ENCODE data around the gene NUTM1.

DNA sequence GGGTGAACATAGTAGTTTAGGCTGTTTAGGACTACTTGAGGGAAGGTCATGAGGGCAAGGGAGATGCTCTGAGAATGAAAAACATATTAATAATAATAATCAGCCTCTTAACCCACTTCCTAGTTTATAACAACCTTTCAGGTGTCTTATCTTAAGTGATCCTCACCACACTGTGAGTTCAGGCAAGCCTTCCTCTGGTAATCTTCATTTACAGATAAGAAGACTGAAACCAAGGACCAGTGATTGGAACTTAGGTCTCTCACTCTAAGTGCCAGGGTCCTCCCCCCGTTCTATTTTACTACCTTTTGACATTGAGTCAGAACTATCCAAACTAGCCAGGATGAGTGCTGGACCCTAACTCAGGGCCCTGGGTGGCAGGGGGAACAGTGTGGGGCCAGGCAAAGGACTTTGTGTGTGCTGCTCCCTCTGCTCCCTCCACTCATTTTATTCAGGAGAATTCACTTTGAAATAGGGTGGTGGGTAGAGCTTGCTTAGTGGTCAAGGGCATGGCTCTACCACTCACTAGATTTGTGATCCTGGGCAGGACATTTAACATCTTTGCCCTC is 5.7 kb downstream of the NUTM1 start:
- TF ChIP-seq CTCF (IDR thresholded peaks at IDR 0.05) (no peak), E2F5 (CRISPR knock-in tag; IDR thresholded peaks at IDR 0.05) (no peak), ZNF317 (CRISPR knock-in tag; IDR thresholded peaks at IDR 0.05; ENCODE audit: borderline replicate concordance, low read depth) (no peak), ZNF263 (CRISPR knock-in tag; IDR thresholded peaks at IDR 0.05; ENCODE audit: low read depth) (no peak), NR2C2 (CRISPR knock-in tag; IDR thresholded peaks at IDR 0.05) (no peak), IRF2 (CRISPR knock-in tag; IDR thresholded peaks at IDR 0.05; ENCODE audit: borderline replicate concordance, low read depth) (no peak), SMAD3 (CRISPR knock-in tag; IDR thresholded peaks at IDR 0.05; ENCODE audit: borderline replicate concordance) (no peak), SP1 (CRISPR knock-in tag; conservative IDR thresholded peaks at IDR 0.05) (no peak)
- TF ChIP-seq, protein P1, sequence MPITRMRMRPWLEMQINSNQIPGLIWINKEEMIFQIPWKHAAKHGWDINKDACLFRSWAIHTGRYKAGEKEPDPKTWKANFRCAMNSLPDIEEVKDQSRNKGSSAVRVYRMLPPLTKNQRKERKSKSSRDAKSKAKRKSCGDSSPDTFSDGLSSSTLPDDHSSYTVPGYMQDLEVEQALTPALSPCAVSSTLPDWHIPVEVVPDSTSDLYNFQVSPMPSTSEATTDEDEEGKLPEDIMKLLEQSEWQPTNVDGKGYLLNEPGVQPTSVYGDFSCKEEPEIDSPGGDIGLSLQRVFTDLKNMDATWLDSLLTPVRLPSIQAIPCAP (CRISPR knock-in tag; IDR thresholded peaks at IDR 0.05) = no peak
- TF ChIP-seq, protein P2, sequence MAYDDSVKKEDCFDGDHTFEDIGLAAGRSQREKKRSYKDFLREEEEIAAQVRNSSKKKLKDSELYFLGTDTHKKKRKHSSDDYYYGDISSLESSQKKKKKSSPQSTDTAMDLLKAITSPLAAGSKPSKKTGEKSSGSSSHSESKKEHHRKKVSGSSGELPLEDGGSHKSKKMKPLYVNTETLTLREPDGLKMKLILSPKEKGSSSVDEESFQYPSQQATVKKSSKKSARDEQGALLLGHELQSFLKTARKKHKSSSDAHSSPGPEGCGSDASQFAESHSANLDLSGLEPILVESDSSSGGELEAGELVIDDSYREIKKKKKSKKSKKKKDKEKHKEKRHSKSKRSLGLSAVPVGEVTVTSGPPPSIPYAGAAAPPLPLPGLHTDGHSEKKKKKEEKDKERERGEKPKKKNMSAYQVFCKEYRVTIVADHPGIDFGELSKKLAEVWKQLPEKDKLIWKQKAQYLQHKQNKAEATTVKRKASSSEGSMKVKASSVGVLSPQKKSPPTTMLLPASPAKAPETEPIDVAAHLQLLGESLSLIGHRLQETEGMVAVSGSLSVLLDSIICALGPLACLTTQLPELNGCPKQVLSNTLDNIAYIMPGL (CRISPR knock-in tag; IDR thresholded peaks at IDR 0.05) = no peak
